Measurements from ENCODE around the gene ZFYVE28.

DNA sequence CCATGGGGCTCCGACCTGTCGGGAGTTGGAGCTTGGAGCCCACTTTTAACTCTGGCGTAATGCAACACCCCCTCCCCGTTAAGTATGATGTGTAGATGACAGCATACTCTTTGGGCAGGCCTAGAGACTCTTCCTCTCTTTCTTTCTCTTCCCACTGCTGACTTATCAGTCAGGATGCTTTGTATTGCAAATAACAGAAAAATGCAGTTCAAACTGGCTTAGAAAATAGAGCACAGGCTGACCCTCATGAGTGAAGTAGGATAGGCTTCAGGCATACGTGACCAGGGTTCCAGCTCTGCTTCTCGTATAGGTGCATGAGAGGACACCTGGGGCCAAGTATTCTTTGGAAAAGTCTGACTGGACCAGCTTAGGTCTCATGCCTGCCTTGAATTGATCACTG lies 27.1 kb upstream of the ZFYVE28 start:
- TF ChIP-seq, protein P1, sequence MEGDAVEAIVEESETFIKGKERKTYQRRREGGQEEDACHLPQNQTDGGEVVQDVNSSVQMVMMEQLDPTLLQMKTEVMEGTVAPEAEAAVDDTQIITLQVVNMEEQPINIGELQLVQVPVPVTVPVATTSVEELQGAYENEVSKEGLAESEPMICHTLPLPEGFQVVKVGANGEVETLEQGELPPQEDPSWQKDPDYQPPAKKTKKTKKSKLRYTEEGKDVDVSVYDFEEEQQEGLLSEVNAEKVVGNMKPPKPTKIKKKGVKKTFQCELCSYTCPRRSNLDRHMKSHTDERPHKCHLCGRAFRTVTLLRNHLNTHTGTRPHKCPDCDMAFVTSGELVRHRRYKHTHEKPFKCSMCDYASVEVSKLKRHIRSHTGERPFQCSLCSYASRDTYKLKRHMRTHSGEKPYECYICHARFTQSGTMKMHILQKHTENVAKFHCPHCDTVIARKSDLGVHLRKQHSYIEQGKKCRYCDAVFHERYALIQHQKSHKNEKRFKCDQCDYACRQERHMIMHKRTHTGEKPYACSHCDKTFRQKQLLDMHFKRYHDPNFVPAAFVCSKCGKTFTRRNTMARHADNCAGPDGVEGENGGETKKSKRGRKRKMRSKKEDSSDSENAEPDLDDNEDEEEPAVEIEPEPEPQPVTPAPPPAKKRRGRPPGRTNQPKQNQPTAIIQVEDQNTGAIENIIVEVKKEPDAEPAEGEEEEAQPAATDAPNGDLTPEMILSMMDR (IDR thresholded peaks at IDR 0.05): no peak
- TF ChIP-seq POLR2A (IDR thresholded peaks at IDR 0.05): no peak

Measured in ovary (tissue), 3 donors.